GM10847 (cell line): ENCODE results near the gene CDKL1.

ENCODE experiments used
- POLR2A ChIP-seq: IDR thresholded peaks from 2 replicates; pipeline ENCODE4 v1.6.1; 2011; ENCODE audit not compliant: insufficient read length; ENCODE audit errors: extremely low read depth

The CDKL1 gene

GRCh38 chr14:50395448-50395847 lies 1.2 kb downstream of the CDKL1 start:
- no peak for TF ChIP-seq POLR2A

DNA sequence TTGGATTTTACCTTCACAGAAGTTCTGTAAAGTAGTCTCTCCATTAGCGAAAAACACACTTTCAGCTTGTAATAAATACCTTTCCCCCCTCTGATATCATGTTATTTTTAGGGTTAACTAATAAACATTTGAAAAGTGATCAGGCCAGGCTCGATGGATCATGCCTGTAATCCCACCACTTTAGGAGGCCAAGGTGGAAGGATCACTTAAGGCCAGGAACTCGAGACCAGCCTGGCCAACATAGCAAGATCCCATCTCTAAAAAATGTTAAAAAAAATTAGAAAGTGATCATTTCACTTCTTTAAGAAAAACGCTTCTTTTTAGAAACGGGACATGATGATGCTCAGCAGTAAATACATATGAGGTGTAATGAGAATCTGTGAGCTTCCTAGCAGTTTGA lies 2.0 kb downstream of the CDKL1 start:
- no peak for TF ChIP-seq POLR2A

DNA sequence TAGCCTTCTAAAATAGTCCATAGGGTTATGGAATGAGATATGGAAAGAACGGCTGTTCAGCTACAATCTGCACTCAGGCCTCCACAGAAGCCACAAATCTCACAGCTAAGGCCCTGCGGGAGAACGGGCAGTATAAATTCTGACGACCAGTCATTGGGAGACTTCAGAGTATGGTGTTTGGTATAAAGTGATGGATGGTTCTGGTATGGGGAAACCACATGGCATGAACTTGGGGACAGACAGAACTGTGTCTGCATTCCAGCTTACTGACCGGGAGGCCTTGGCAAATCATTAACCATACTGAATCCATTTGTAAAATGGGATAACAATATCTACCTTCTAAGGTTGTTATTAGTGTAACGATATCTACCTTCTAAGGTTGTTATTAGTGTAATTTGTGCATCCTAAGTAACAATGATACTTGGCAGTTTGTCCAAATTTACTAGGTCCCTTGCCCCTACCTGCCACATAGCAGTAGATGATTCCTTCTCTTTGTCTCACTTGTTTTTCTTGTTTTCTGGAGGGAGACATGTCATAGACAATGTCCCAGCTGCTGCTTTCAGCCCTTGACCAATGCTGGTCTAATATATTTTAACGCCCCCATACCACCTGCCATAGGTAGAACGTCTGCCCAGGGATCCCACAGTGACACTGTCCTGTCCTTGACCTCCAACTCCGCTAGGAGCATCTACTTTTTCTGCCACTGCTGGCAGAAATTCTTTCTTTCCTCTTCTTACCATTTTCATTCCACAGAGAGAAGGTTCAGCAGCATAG lies 6.8 kb downstream of the CDKL1 start:
- no peak for TF ChIP-seq POLR2A

- TF ChIP-seq POLR2A: no peak
Measured at GRCh38 chr14:50388256-50388931, 8.3 kb downstream of the CDKL1 start.

GRCh38 chr14:50387548-50387947 lies 9.1 kb downstream of the CDKL1 start:
- TF ChIP-seq POLR2A: no peak

DNA sequence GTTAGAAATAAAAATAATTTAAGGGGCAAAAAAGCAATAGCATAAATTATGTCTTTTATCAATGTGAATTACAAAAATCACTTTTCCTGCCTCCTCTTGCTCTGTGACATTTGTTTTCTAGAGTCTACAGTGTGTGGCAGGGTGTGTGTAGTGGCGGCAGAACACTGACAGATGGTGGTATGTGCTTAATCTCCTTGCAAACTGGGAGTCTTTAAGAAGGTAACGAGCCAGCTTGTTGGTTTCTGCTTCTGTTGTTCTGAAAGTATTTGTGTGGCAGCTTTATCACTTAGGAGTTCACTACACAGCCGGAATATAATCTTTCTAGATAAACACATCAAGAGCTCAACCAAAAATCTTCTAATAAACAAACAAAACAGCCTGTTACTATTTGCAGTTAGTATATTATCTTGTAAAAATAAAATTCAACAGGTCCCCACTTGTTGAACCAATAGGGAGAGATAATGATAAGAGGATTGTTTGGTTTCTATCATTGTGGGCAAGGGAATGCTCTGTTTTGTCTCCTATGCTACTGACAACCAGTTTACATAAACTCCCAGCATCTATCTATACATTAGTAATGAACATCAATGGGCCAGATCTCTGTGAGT lies 13.0 kb downstream of the CDKL1 start:
- no peak for TF ChIP-seq POLR2A

- TF ChIP-seq POLR2A: no peak
Measured at GRCh38 chr14:50381823-50382287, 14.8 kb downstream of the CDKL1 start.

DNA sequence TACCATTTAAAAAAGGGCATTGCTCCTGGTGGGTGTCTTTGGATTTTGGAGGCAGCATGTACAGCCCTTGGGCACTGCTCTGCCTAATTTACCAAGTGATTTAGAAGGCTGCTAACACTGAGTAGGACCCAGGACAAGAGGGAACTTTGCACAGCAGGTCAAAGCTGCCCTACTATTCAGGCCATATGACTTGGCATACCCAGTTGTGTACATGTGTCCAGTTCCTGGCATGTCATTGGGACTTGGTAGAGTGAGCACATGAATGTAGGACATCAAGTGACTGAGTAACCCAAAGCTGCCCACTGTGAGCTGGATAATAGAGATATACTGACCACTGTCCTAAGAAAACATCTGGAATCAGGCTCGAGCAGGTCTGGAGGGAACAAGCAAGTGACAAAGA lies 15.7 kb downstream of the CDKL1 start:
- no peak for TF ChIP-seq POLR2A

- no peak for TF ChIP-seq POLR2A
Measured at GRCh38 chr14:50380455-50380854, 16.2 kb downstream of the CDKL1 start.

GRCh38 chr14:50379563-50379962 lies 17.1 kb downstream of the CDKL1 start:
- TF ChIP-seq POLR2A: no peak

- TF ChIP-seq POLR2A: no peak
Measured at GRCh38 chr14:50377550-50378085, 19.1 kb downstream of the CDKL1 start.

GRCh38 chr14:50375760-50376159 lies 20.9 kb downstream of the CDKL1 start:
- TF ChIP-seq POLR2A: no peak

DNA sequence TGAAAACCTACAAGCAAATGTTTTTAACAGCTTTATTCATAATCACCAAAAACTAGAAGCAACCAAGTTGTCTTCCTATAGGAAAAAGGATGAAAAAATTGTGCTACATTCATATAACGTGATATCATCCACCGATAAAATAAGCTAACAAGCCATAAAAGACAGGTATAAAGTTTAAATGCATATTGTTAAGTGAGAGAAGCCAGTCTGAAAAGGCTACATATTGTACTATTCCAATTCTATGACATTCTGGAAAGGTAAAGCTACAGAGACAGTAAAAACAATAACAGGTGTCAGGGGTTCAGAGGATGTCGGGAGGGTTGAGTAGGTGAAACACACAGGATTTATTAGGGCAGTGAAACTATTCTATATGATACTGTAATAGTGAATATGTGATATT lies 22.7 kb downstream of the CDKL1 start:
- TF ChIP-seq POLR2A: no peak

DNA sequence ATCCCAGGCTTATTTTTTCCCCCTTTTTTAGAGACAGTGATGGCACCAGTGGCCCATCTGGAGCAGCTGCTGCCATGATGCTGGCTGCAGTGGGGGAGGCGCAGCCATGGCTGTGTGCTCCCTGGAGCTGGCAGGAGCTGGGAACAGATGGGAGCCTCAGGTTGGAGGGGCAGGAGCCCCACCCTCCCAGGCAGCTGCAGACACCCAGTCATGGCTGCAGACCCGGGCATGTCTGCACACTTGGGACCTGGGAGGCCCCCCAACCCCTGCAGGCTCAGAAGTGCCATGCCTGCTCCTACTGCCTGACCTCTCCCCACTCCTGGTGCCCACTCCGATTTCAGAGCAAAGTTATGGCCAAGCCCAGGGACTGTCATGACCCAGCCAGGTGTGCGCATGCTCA lies 25.1 kb downstream of the CDKL1 start:
- no peak for TF ChIP-seq POLR2A

- no peak for TF ChIP-seq POLR2A
Measured at GRCh38 chr14:50366589-50366988, 30.1 kb downstream of the CDKL1 start.

DNA sequence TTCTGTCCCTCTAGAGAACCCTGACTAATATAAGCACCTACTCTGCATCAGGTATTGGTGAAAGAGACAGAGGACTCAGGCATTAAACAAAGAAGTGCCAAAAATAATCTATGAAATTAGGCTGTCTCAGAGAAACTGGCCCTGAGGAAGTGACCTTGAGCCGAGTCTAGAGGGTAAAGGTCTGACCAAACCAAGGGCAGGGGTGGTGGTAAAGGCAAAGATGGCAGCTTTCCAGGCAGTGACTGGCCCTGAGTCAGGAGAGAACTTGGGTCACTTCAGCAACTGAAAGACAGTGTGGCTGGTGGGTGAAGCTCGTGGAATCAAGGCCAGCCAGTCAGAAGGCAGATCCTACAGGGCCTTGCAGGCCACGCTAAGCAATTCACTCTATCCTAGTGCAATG lies 30.6 kb downstream of the CDKL1 start:
- TF ChIP-seq POLR2A: no peak
